SK-N-MC (cell line): ENCODE measurements around the gene CXCL16.

Source experiments
- EZH2 ChIP-seq: fragments of 200-600 bp; sonication (generic); IDR thresholded peaks from one replicate; pipeline ENCODE4 v1.6.1; 2017; ENCODE audit warnings: antibody characterized with exemption
- POLR2AphosphoS5 ChIP-seq: IDR thresholded peaks from 2 replicates; pipeline ENCODE4 v1.6.1; 2012; ENCODE audit warnings: mild to moderate bottlenecking, low read depth, low read length, borderline replicate concordance

DNA sequence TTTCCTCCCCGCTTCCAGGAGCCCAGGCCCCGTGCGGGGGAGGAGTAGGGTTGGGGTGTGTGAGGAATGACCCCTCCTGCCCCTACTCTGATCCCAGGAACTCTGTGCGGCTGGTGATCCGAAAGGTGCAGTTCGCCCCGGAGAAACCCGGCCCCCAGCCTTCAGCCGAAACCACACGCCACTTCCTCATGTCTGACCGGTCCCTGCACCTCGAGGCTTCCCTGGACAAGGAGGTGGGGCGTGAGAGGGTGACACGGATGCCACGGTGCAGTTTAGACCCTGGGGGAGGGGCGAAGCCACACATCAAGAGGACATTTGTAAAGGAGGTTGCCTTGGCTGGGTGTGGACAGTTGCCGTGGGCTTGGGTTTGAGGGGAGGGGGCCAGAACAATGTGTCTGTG, 21.9 kb downstream of the CXCL16 start:
- no peak for TF ChIP-seq EZH2
- no peak for TF ChIP-seq POLR2AphosphoS5
